AG04449 (cell line): ENCODE data around the gene GPHA2.

Source experiments
- CTCF ChIA-PET: fragments of 350-600 bp; formaldehyde crosslinking; extraction: SDS; loops from one replicate; lab custom pipeline; 2021; ENCODE audit warnings: antibody characterized with exemption; lab: Yijun Ruan, JAX
- POLR2A ChIA-PET: fragments of 400-600, 350-600 bp; formaldehyde crosslinking; extraction: SDS; loops from one replicate; lab custom pipeline; 2020; ENCODE audit warnings: antibody characterized with exemption, inconsistent platforms; lab: Yijun Ruan, JAX
- DNase-seq: peaks from one replicate; pipeline ENCODE4 v3.0.0-alpha.2; 2010; ENCODE audit warnings: low read depth, low spot score
- H3K4me3 ChIP-seq: 2 replicates; pipeline ENCODE4 v1.5.1; 2011; ENCODE audit warnings: low read depth, mild to moderate bottlenecking, control low read depth, low read length
- CTCF ChIP-seq: IDR thresholded peaks from one replicate; pipeline ENCODE4 v1.5.1; 2011; ENCODE audit warnings: mild to moderate bottlenecking, moderate library complexity, low read length, control low read depth, inconsistent platforms; ENCODE audit not compliant: insufficient read depth; ENCODE audit errors: missing control alignments

The GPHA2 gene

GRCh38 chr11:64893194-64894069 lies 42.3 kb downstream of the GPHA2 start:
- DNase-seq, result no peak
- no peak overlapping the region for H3K4me3 ChIP-seq
- CTCF ChIA-PET, result interaction anchor here (0.6 to 28.0 kb wide), 22 partner anchors 8 to 133 kb away, joined by 3 to 1375 read pairs (median 6); partner anchors contain the start of genes ARL2, ATG2A, CDC42BPG and EHD1
- POLR2A ChIA-PET, result no interaction called here
- TF ChIP-seq CTCF, result no peak

GRCh38 chr11:64892838-64893193 lies 42.9 kb downstream of the GPHA2 start:
- DNase-seq, result no peak
- ChIA-PET CTCF (interaction anchor here (0.9 to 28.0 kb wide), 8 partner anchors 11 to 121 kb away, joined by 3 to 1375 read pairs (median 16); partner anchors contain the start of genes ARL2, CDC42BPG, EHD1 and MEN1), POLR2A (no interaction called here)
- no peak overlapping the region for H3K4me3 ChIP-seq
- TF ChIP-seq CTCF, result no peak

- DNase-seq, result no peak
- no peak overlapping the region for H3K4me3 ChIP-seq
- ChIA-PET CTCF (interaction anchor here (0.9 to 28.0 kb wide), 7 partner anchors 10 to 121 kb away, joined by 3 to 1375 read pairs (median 18); partner anchors contain the start of genes ARL2, CDC42BPG, EHD1 and MEN1), POLR2A (no interaction called here)
- no peak for TF ChIP-seq CTCF
Measured at GRCh38 chr11:64892411-64892831, 43.3 kb downstream of the GPHA2 start.

GRCh38 chr11:64891880-64892279 lies 43.8 kb downstream of the GPHA2 start:
- CTCF ChIA-PET, result interaction anchor here (3.5 to 28.0 kb wide), 4 partner anchors 13 to 122 kb away, joined by 15 to 1375 read pairs (median 62); partner anchors contain the start of genes ARL2, CDC42BPG and EHD1
- POLR2A ChIA-PET, result no interaction called here
- no peak for TF ChIP-seq CTCF
- H3K4me3 ChIP-seq, result no peak overlapping the region
- no peak for DNase-seq

- CTCF ChIA-PET, result interaction anchor here (1.7 to 28.0 kb wide), 4 partner anchors 14 to 122 kb away, joined by 4 to 1375 read pairs (median 52); partner anchors contain the start of genes ARL2, CDC42BPG, EHD1 and PPP2R5B
- no peak overlapping the region for H3K4me3 ChIP-seq
- no peak for TF ChIP-seq CTCF
- DNase-seq, result no peak
- POLR2A ChIA-PET, result no interaction called here
Measured at GRCh38 chr11:64891215-64891848, 44.4 kb downstream of the GPHA2 start.
